GM23338 (cell line): ENCODE measurements around the gene NALF2. TPM values are rescaled to one million over a fixed set of nuclear protein-coding genes. Genes with fewer than 3 reads are reported as not detected.

ENCODE experiments used
- ATAC-seq: fragments of 200-7000 bp; cut with Tn5 transposase; 3 replicates; pipeline ENCODE4 v1.9.1; 2020
- DNase-seq: peaks from one replicate; pipeline ENCODE4 v3.0.0-alpha.2; 2015; ENCODE audit warnings: low spot score
- H2AFZ ChIP-seq: fragments of 200-600 bp; sonication (generic); 2 replicates; pipeline ENCODE4 v1.8.0; 2016; ENCODE audit warnings: antibody characterized with exemption, mild to moderate bottlenecking, moderate library complexity
- H3F3A ChIP-seq: fragments of 200-600 bp; sonication (generic); replicated peaks from 2 replicates; pipeline ENCODE4 v1.8.0; 2017; ENCODE audit warnings: antibody characterized with exemption, mixed run types, low read depth
- H3K27ac ChIP-seq: fragments of 200-600 bp; sonication (generic); 2 replicates; pipeline ENCODE4 v1.6.1; 2016; ENCODE audit warnings: low read depth
- H3K27me3 ChIP-seq: fragments of 200-600 bp; sonication (generic); 2 replicates; pipeline ENCODE4 v1.8.0; 2016; ENCODE audit warnings: mild to moderate bottlenecking, mixed run types, moderate library complexity; ENCODE audit not compliant: insufficient read depth
- H3K36me3 ChIP-seq: fragments of 200-600 bp; sonication (generic); 2 replicates; pipeline ENCODE4 v1.8.0; 2016; ENCODE audit warnings: mild to moderate bottlenecking; ENCODE audit not compliant: insufficient read depth
- H3K4me1 ChIP-seq: fragments of 200-600 bp; sonication (generic); 2 replicates; pipeline ENCODE4 v1.8.0; 2016; ENCODE audit warnings: mild to moderate bottlenecking, moderate library complexity; ENCODE audit not compliant: insufficient read depth
- H3K4me2 ChIP-seq: fragments of 200-600 bp; sonication (generic); 2 replicates; pipeline ENCODE4 v1.7.1; 2017; ENCODE audit warnings: mixed run types
- H3K4me3 ChIP-seq: fragments of 200-600 bp; sonication (generic); 2 replicates; pipeline ENCODE4 v1.6.1; 2016; ENCODE audit warnings: mixed run types
- H3K79me2 ChIP-seq: fragments of 200-600 bp; sonication (generic); replicated peaks from 2 replicates; pipeline ENCODE4 v1.8.0; 2017; ENCODE audit warnings: mild to moderate bottlenecking; ENCODE audit not compliant: insufficient read depth
- H3K9me2 ChIP-seq: fragments of 200-600 bp; sonication (generic); 2 replicates; pipeline ENCODE4 v1.8.0; 2017; ENCODE audit not compliant: insufficient read depth
- H4K20me1 ChIP-seq: fragments of 200-600 bp; sonication (generic); replicated peaks from 2 replicates; pipeline ENCODE4 v1.8.0; 2017; ENCODE audit warnings: mild to moderate bottlenecking; ENCODE audit not compliant: insufficient read depth
- H3K27ac Mint-ChIP-seq: 2 replicates; pipeline ENCODE4 v1.8.0; 2020; ENCODE audit warnings: inconsistent platforms, mild to moderate bottlenecking, moderate library complexity, mixed read lengths
- H3K27me3 Mint-ChIP-seq: 3 replicates; pipeline ENCODE4 v1.8.0; 2022; ENCODE audit warnings: low read depth, mild to moderate bottlenecking, moderate library complexity, mixed read lengths, inconsistent platforms; ENCODE audit not compliant: insufficient read depth, poor library complexity
- H3K36me3 Mint-ChIP-seq: 3 replicates; pipeline ENCODE4 v1.8.0; 2021; ENCODE audit warnings: low read depth, mild to moderate bottlenecking, inconsistent platforms, moderate library complexity, mixed read lengths
- H3K4me1 Mint-ChIP-seq: 3 replicates; pipeline ENCODE4 v1.8.0; 2020; ENCODE audit warnings: mild to moderate bottlenecking, inconsistent platforms, mixed read lengths
- H3K4me3 Mint-ChIP-seq: 3 replicates; pipeline ENCODE4 v1.8.0; 2021; ENCODE audit warnings: moderate library complexity, mild to moderate bottlenecking, inconsistent platforms, mixed read lengths
- H3K9me3 Mint-ChIP-seq: 3 replicates; pipeline ENCODE4 v1.8.0; 2020; ENCODE audit warnings: moderate library complexity, mild to moderate bottlenecking, inconsistent platforms, mixed read lengths
- CREB1 ChIP-seq: fragments of 250-450 bp; sonication (Bioruptor Pico); IDR thresholded peaks from 2 replicates; pipeline ENCODE4 v1.5.0; 2020; ENCODE audit warnings: low read depth, mild to moderate bottlenecking, moderate library complexity
- ETS1 ChIP-seq: IDR thresholded peaks from 2 replicates; pipeline ENCODE4 v1.6.1; 2016; ENCODE audit warnings: antibody characterized with exemption
- JUNB ChIP-seq: IDR thresholded peaks from one replicate; pipeline ENCODE4 v1.6.1; 2016; ENCODE audit warnings: antibody characterized with exemption; ENCODE audit not compliant: unreplicated experiment
- STAT1 ChIP-seq: IDR thresholded peaks from one replicate; pipeline ENCODE4 v1.6.1; 2016; ENCODE audit warnings: antibody characterized with exemption; ENCODE audit not compliant: unreplicated experiment
- ZNF114 ChIP-seq: fragments of 250-450 bp; sonication (Bioruptor Pico); IDR thresholded peaks from 2 replicates; pipeline ENCODE4 v1.5.0; 2020; ENCODE audit warnings: mild to moderate bottlenecking, moderate library complexity
- ZNF462 ChIP-seq: fragments of 250-450 bp; sonication (Bioruptor Pico); IDR thresholded peaks from 2 replicates; pipeline ENCODE4 v1.5.0; 2020; ENCODE audit warnings: mild to moderate bottlenecking, moderate library complexity
- polyA plus RNA-seq: library from polyadenylated mRNA; unstranded; fragments of >200 nt; fragmentation: Nextera tagmentation; extraction: Ambion mirVana; gene quantifications from 2 replicates; pipeline ENCODE4 v1.2.1, GENCODE V29; 2016
- total RNA-seq: library from RNA; depleted of rRNA; stranded (reverse); fragments of >200 nt; shearing (Covaris generic); gene quantifications from 2 replicates; pipeline ENCODE4 v1.2.3, GENCODE V29; 2014

Gene NALF2
- total and polyA plus RNA-seq, 2 experiments from 2014 or later, result 4.4 to 10.5 TPM

- no peak for TF ChIP-seq ZNF462 (CRISPR knock-in tag)
- no peak for TF ChIP-seq STAT1
- no peak for TF ChIP-seq ZNF114 (CRISPR knock-in tag)
- no peak for TF ChIP-seq ETS1
Measured at GRCh38 chrX:69535661-69536060, 31.5 kb downstream of the NALF2 start (continued).

DNA sequence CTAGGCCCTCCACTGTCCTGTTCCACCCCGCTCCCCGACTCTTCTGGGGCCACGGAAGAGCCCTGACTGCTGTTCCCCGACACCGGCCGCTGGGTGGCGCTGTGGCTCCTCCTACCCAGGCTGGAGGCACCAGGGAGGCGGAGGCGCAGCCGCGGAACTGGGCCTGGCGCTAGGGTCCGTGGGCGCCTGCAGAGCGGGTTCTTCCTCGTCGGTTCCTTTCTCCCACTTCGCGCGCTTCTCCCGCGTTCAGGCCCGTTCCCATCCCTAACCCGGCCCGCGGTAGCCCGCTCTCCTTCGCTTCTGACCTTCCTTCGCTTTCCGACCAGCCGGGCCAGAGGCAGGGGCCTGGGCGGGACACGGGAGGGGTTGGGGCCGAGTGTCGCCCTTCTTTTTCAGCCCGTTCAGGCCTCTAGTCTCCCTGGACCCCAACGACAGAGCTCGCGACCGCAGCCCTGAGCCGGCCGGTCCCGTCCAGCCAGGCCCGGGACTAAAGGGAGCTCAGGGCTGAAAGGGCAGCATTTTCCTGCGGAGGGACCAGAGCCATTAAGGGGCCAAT lies 34.3 kb downstream of the NALF2 start:
- Histone ChIP-seq H3K79me2 (no peaks in the 10 kb centered on the region), H3K36me3 (no peaks in the 10 kb centered on the region), H4K20me1 (no peaks in the 10 kb centered on the region), H3K9me2 (no peaks in the 10 kb centered on the region), H3K4me2 (peak overlapping the region; percentile 78), H3K27me3 (no peaks in the 10 kb centered on the region), H3K4me1 (no peaks in the 10 kb centered on the region; the same call in 1 of the 2 replicates), H3F3A (no peaks in the 10 kb centered on the region), H3K4me3 (peak overlapping the region; percentile 59), H2AFZ (no peak overlapping the region), H3K27ac (no peak overlapping the region)
- Mint-ChIP-seq H3K4me3 (peak overlapping the region; percentile 73), H3K27me3 (peaks cover 3% of the 10 kb centered on the region), H3K36me3 (peaks cover 9% of the 10 kb centered on the region), H3K9me3 (peaks cover 9% of the 10 kb centered on the region; the same call in 2 of the 3 replicates), H3K4me1 (peaks cover 9% of the 10 kb centered on the region), H3K27ac (no peak overlapping the region)
- ATAC-seq, result peak; percentile 96
- DNase-seq, result peak; percentile 75
- TF ChIP-seq CREB1 (no peak), ZNF462 (CRISPR knock-in tag) (no peak), JUNB (no peak)
